ENCODE data around the gene GTPBP6. TPM values are rescaled to one million over a fixed set of nuclear protein-coding genes. Genes with fewer than 3 reads are reported as not detected.
"Not testable (repeated sequence)": the region's sequence is repeated elsewhere in the genome, so short reads cannot be mapped to it uniquely, and the experiment has no call there.

GTPBP6 gene
- total RNA-seq, 4 donors from 2014 or later: 39.3 to 84.1 (median 56.3) TPM

- TF ChIP-seq CTCF (IDR thresholded peaks at IDR 0.05) (no peak), EP300 (IDR thresholded peaks at IDR 0.05) (no peak), POLR2A (IDR thresholded peaks at IDR 0.05) (no peak)
- Histone ChIP-seq H3K27ac (no peak overlapping the region), H3K4me1 (no peaks in the 10 kb centered on the region), H3K9me3 (peaks cover 0 to 20% (median 6%) of the 10 kb centered on the region in 4 donors), H3K4me3 (no peak overlapping the region), H3K36me3 (peaks cover 0 to 76% (median 5%) of the 10 kb centered on the region in 3 donors), H3K27me3 (no peaks in the 10 kb centered on the region)
- DNase-seq (ENCODE audit: low spot score in 2 of 2): no peak
- WGBS, 2 donors: 90 to 94% methylated on average over 35 of the region's 35 CpGs
These were observed 36.9 kb upstream of the GTPBP6 start for GRCh38 chrX:355329-356050.

- no peaks in the 10 kb centered on the region for H3K27me3 ChIP-seq
- TF ChIP-seq EP300 (IDR thresholded peaks at IDR 0.05): no peak
- peaks cover 0 to 6% (median 0%) of the 10 kb centered on the region in 4 donors for H3K4me1 ChIP-seq
- H3K9me3 ChIP-seq: peaks cover 0 to 3% (median 0%) of the 10 kb centered on the region in 4 donors
- no peak overlapping the region for H3K4me3 ChIP-seq
- 91% methylated on average over 25 to 34 of the region's 39 CpGs for WGBS, 2 donors
- no peak overlapping the region for H3K27ac ChIP-seq
- DNase-seq (ENCODE audit: low spot score in 2 of 2): no peak
- peaks cover 0 to 65% (median under 1%) of the 10 kb centered on the region in 3 donors for H3K36me3 ChIP-seq
These were observed 35.3 kb upstream of the GTPBP6 start for GRCh38 chrX:353566-354535.

GRCh38 chrX:352582-353314 lies 34.2 kb upstream of the GTPBP6 start:
- no peak for DNase-seq (ENCODE audit: low spot score in 2 of 2)
- peaks cover 0 to 10% (median 0%) of the 10 kb centered on the region in 4 donors for H3K4me1 ChIP-seq
- WGBS, 2 donors: 95 to 97% methylated on average over 39 of the region's 39 CpGs
- no peak overlapping the region for H3K4me3 ChIP-seq
- no peaks in the 10 kb centered on the region for H3K27me3 ChIP-seq
- no peaks in the 10 kb centered on the region for H3K9me3 ChIP-seq
- H3K27ac ChIP-seq: no peak overlapping the region
- H3K36me3 ChIP-seq: peaks cover 0 to 54% (median 0%) of the 10 kb centered on the region in 3 donors
- no peak for TF ChIP-seq EP300 (IDR thresholded peaks at IDR 0.05)
- TF ChIP-seq POLR2A (IDR thresholded peaks at IDR 0.05): no peak
- no peak for TF ChIP-seq CTCF (IDR thresholded peaks at IDR 0.05)

GRCh38 chrX:352181-352580 lies 33.6 kb upstream of the GTPBP6 start:
- Histone ChIP-seq H3K27me3 (no peaks in the 10 kb centered on the region), H3K4me3 (no peak overlapping the region), H3K27ac (no peak overlapping the region), H3K4me1 (peaks cover 0 to 10% (median 0%) of the 10 kb centered on the region in 4 donors), H3K9me3 (no peaks in the 10 kb centered on the region), H3K36me3 (peaks cover 0 to 56% (median 0%) of the 10 kb centered on the region in 3 donors)
- 94% methylated on average over 27 of the region's 27 CpGs for WGBS, 2 donors
- no peak for TF ChIP-seq EP300 (IDR thresholded peaks at IDR 0.05)
- TF ChIP-seq CTCF (IDR thresholded peaks at IDR 0.05): no peak
- no peak for TF ChIP-seq POLR2A (IDR thresholded peaks at IDR 0.05)
- DNase-seq (ENCODE audit: low spot score in 2 of 2): no peak

GRCh38 chrX:351736-352135 lies 33.1 kb upstream of the GTPBP6 start:
- peaks cover 0 to 10% (median 0%) of the 10 kb centered on the region in 4 donors for H3K4me1 ChIP-seq
- peaks cover 0 to 60% (median 0%) of the 10 kb centered on the region in 3 donors for H3K36me3 ChIP-seq
- WGBS, 2 donors: 91 to 97% methylated on average over 10 of the region's 10 CpGs
- H3K9me3 ChIP-seq: no peaks in the 10 kb centered on the region
- DNase-seq (ENCODE audit: low spot score in 2 of 2): no peak
- H3K27me3 ChIP-seq: no peaks in the 10 kb centered on the region
- TF ChIP-seq EP300 (IDR thresholded peaks at IDR 0.05): no peak
- TF ChIP-seq CTCF (IDR thresholded peaks at IDR 0.05): no peak
- TF ChIP-seq POLR2A (IDR thresholded peaks at IDR 0.05): no peak
- no peak overlapping the region for H3K4me3 ChIP-seq
- no peak overlapping the region for H3K27ac ChIP-seq

GRCh38 chrX:351324-351641 lies 32.7 kb upstream of the GTPBP6 start:
- not testable (repeated sequence) for H3K9me3 ChIP-seq
- 94 to 95% methylated on average over 13 of the region's 13 CpGs for WGBS, 2 donors

More at GRCh38 chrX:351324-351641, 32.7 kb upstream of the GTPBP6 start:
- not testable (repeated sequence) for H3K27me3 ChIP-seq; H3K4me3 ChIP-seq; DNase-seq (ENCODE audit: low spot score in 2 of 2); H3K27ac ChIP-seq
- Histone ChIP-seq H3K36me3 (peaks cover 0 to 64% (median 0%) of the 10 kb centered on the region in 3 donors), H3K4me1 (peaks cover 0 to 10% (median 0%) of the 10 kb centered on the region in 4 donors)
